OCI-LY3 (cell line): Measurements from ENCODE around the gene KIF25.

Source experiments
- H2AFZ ChIP-seq: fragments of 200-600, 300-600 bp; shearing (Covaris generic); 2 replicates; pipeline ENCODE4 v1.6.0; 2014; ENCODE audit warnings: antibody characterized with exemption, low read depth, low read length
- H3K27ac ChIP-seq: fragments of 200-600, 300-600 bp; sonication (generic); 2 replicates; pipeline ENCODE4 v1.5.1; 2014; ENCODE audit warnings: mild to moderate bottlenecking, low read length, moderate library complexity, mixed read lengths
- H3K27me3 ChIP-seq: fragments of 200-600, 300-600 bp; sonication (generic); 2 replicates; pipeline ENCODE4 v1.6.1; 2014; ENCODE audit warnings: low read depth, low read length, mixed read lengths
- H3K36me3 ChIP-seq: fragments of 200-600, 300-600 bp; sonication (generic); replicated peaks from 2 replicates; pipeline ENCODE3; 2014; ENCODE audit warnings: low read depth, low read length, mixed read lengths
- H3K4me1 ChIP-seq: fragments of 300-600, 200-600 bp; sonication (generic); 2 replicates; pipeline ENCODE4 v1.6.1; 2014; ENCODE audit warnings: low read length, mixed read lengths
- H3K4me2 ChIP-seq: fragments of 200-600, 300-600 bp; sonication (generic); 2 replicates; pipeline ENCODE4 v1.6.1; 2014; ENCODE audit warnings: low read length, mixed read lengths
- H3K4me3 ChIP-seq: fragments of 300-600, 200-600 bp; sonication (generic); 2 replicates; pipeline ENCODE4 v1.5.1; 2014; ENCODE audit warnings: antibody characterized with exemption, mild to moderate bottlenecking, low read length, moderate library complexity
- H3K79me2 ChIP-seq: fragments of 300-600, 200-600 bp; shearing (Covaris generic); 2 replicates; pipeline ENCODE4 v1.6.1; 2014; ENCODE audit warnings: mild to moderate bottlenecking, low read length, mixed read lengths
- H3K9ac ChIP-seq: fragments of 300-600, 200-600 bp; shearing (Covaris generic); 2 replicates; pipeline ENCODE4 v1.6.0; 2014; ENCODE audit warnings: mild to moderate bottlenecking, low read length, moderate library complexity
- H3K9me3 ChIP-seq: fragments of 200-600, 300-600 bp; shearing (Covaris generic); 2 replicates; pipeline ENCODE4 v1.6.1; 2014; ENCODE audit warnings: low read length, mixed read lengths; ENCODE audit not compliant: insufficient read depth
- H4K20me1 ChIP-seq: fragments of 200-600, 300-600 bp; sonication (generic); 2 replicates; pipeline ENCODE4 v1.6.1; 2016; ENCODE audit warnings: low read length, mixed read lengths; ENCODE audit not compliant: insufficient read depth
- EZH2phosphoT487 ChIP-seq: fragments of 200-600 bp; shearing (Covaris generic); IDR thresholded peaks from 2 replicates; pipeline ENCODE4 v1.6.1; 2018; ENCODE audit warnings: antibody characterized with exemption, mixed run types, low read depth
- TF ChIP-seq, protein P1 (sequence below): fragments of 200-600, 300-600 bp; sonication (generic); IDR thresholded peaks from 2 replicates; pipeline ENCODE4 v1.5.1; 2014; ENCODE audit warnings: antibody characterized with exemption, low read length, low read depth

KIF25 gene

DNA sequence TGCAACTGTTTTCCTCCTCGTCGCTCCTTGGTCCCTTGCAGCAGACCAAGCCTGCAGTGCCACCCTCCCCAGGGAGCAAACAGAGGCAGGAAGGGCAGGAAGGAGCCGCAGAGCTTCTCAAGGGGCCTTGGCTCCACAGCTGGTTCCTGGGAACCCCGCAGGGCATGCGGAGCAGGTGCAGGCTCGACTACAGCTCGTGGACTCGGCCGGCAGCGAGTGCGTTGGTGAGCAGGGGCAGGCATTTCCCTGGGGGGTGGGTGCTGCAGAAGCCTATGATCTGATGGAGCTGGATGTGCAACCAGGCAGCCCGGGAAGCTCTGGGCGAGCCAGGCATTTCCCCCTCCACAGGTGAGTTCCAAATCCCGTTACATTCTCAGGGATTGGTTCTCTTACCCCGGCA lies 44.5 kb downstream of the KIF25 start:
- no peaks in the 10 kb centered on the region for H3K27me3 ChIP-seq
- no peaks in the 10 kb centered on the region for H3K4me1 ChIP-seq
- TF ChIP-seq, protein P1, sequence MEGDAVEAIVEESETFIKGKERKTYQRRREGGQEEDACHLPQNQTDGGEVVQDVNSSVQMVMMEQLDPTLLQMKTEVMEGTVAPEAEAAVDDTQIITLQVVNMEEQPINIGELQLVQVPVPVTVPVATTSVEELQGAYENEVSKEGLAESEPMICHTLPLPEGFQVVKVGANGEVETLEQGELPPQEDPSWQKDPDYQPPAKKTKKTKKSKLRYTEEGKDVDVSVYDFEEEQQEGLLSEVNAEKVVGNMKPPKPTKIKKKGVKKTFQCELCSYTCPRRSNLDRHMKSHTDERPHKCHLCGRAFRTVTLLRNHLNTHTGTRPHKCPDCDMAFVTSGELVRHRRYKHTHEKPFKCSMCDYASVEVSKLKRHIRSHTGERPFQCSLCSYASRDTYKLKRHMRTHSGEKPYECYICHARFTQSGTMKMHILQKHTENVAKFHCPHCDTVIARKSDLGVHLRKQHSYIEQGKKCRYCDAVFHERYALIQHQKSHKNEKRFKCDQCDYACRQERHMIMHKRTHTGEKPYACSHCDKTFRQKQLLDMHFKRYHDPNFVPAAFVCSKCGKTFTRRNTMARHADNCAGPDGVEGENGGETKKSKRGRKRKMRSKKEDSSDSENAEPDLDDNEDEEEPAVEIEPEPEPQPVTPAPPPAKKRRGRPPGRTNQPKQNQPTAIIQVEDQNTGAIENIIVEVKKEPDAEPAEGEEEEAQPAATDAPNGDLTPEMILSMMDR = no peak
- no peak for TF ChIP-seq EZH2phosphoT487
- H4K20me1 ChIP-seq = no peaks in the 10 kb centered on the region
- no peak overlapping the region for H3K9ac ChIP-seq
- H3K9me3 ChIP-seq = no peaks in the 10 kb centered on the region
- no peak overlapping the region for H3K27ac ChIP-seq
- H3K4me3 ChIP-seq = no peak overlapping the region
- H3K36me3 ChIP-seq = no peaks in the 10 kb centered on the region
- no peak overlapping the region for H2AFZ ChIP-seq
- H3K4me2 ChIP-seq = no peak overlapping the region
- no peaks in the 10 kb centered on the region for H3K79me2 ChIP-seq

DNA sequence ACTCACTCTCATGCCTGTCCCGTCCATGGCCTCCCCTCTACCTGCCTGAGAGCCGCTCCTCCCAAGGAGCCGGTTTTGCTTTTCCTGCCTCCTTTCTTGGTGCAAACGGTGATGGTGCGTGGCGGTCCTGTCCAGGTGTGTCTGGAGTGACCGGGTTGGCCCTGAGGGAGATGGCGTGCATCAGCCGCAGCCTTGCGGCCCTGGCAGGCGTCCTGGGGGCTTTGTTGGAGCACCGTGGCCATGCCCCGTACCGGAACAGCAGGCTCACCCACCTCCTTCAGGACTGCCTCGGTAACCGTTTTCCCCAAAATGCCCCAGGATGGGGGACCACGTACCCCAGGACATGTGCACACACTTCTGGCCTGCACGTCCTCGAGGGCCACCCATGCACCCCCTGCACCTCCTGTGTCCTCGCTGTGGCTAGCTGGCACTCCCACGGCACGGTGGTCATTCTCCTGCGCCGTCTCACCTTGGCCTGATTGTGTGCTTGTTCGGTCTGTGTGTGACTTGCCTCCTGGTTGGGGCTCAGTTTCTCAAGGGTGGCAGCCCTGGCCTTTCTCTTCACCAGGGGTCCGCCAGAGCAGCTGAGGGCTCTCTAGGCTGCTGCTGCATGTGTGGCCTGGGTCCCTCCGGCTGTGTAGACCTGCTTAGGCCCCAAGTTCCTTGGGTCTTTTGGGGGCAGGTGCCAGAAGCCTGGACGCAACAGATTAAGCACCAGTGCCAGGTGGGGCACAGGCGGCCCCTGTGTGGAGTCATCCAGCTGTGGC lies 45.1 kb downstream of the KIF25 start:
- TF ChIP-seq, protein P1 = no peak
- TF ChIP-seq EZH2phosphoT487 = no peak
- Histone ChIP-seq H3K27me3 (no peaks in the 10 kb centered on the region), H3K4me2 (no peak overlapping the region), H3K27ac (no peak overlapping the region), H2AFZ (no peak overlapping the region), H3K4me1 (no peaks in the 10 kb centered on the region), H3K4me3 (no peak overlapping the region), H3K79me2 (no peaks in the 10 kb centered on the region), H3K9ac (no peak overlapping the region), H4K20me1 (no peaks in the 10 kb centered on the region), H3K36me3 (no peaks in the 10 kb centered on the region), H3K9me3 (no peaks in the 10 kb centered on the region)

- Histone ChIP-seq H4K20me1 (no peaks in the 10 kb centered on the region), H3K79me2 (no peaks in the 10 kb centered on the region), H3K4me2 (no peak overlapping the region), H3K36me3 (no peaks in the 10 kb centered on the region), H3K27me3 (no peaks in the 10 kb centered on the region), H2AFZ (no peak overlapping the region), H3K4me3 (no peak overlapping the region), H3K27ac (no peak overlapping the region), H3K9me3 (no peaks in the 10 kb centered on the region), H3K4me1 (no peaks in the 10 kb centered on the region), H3K9ac (no peak overlapping the region)
- TF ChIP-seq, protein P1 = no peak
- no peak for TF ChIP-seq EZH2phosphoT487
These were observed 45.8 kb downstream of the KIF25 start for GRCh38 chr6:168043193-168043847.

DNA sequence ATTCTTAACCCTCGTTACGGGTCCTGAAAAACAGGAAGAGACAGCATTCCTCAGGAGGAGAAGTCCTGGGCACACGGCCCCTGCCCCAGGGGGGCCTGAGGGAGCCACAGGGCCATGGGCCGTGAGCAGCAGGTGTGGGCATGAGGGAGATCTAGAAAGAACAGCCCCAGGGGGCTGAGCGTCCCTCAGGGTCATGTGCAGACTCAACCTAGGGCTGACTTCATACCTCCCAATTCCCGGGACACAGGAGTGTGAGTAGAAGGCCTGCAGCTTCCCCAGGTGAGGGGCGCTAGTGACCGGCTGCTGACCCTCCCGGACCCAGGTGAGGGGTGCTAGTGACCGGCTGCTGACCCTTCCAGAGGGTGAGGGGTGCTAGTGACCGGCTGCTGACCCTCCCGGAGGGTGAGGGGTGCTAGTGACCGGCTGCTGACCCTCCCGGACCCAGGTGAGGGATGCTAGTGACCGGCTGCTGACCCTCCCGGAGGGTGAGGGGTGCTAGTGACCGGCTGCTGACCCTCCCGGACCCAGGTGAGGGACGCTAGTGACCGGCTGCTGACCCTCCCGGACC lies 46.5 kb downstream of the KIF25 start:
- H3K36me3 ChIP-seq = no peaks in the 10 kb centered on the region
- no peak overlapping the region for H3K27ac ChIP-seq
- H4K20me1 ChIP-seq = no peaks in the 10 kb centered on the region
- no peaks in the 10 kb centered on the region for H3K9me3 ChIP-seq
- H2AFZ ChIP-seq = no peak overlapping the region
- H3K79me2 ChIP-seq = no peaks in the 10 kb centered on the region
- no peaks in the 10 kb centered on the region for H3K27me3 ChIP-seq
- TF ChIP-seq EZH2phosphoT487 = no peak
- TF ChIP-seq, protein P1 = no peak
- no peak overlapping the region for H3K4me2 ChIP-seq
- H3K4me1 ChIP-seq = no peaks in the 10 kb centered on the region
- no peak overlapping the region for H3K4me3 ChIP-seq
- no peak overlapping the region for H3K9ac ChIP-seq
